OCI-LY7 (cell line): ENCODE results near the gene CIB4. TPM values are rescaled to one million over a fixed set of nuclear protein-coding genes. Genes with fewer than 3 reads are reported as not detected.

Source experiments
- BruUV-seq: library from RNA; stranded (reverse); fragments of 400-500 nt; replicated peaks from 2 replicates; lab custom pipeline; 2021; lab: Mats Ljungman, UMichigan
- CTCF ChIA-PET: fragments of 300-600 bp; sonication (Branson Sonifier 250); formaldehyde crosslinking; loops from one replicate; lab custom pipeline; 2022; ENCODE audit warnings: antibody characterized with exemption; ENCODE audit not compliant: unreplicated experiment; lab: Charles Lee
- POLR2A ChIA-PET: fragments of 300-600 bp; sonication (Branson Sonifier 250); formaldehyde crosslinking; loops from one replicate; lab custom pipeline; 2022; ENCODE audit warnings: antibody characterized with exemption; lab: Charles Lee
- DNase-seq: peaks from one replicate; pipeline ENCODE4 v3.0.0-alpha.2; 2015; ENCODE audit warnings: low spot score
- H2AFZ ChIP-seq: fragments of 200-600 bp; sonication (generic), shearing (Covaris generic); 2 replicates; pipeline ENCODE4 v1.6.1; 2014; ENCODE audit warnings: mild to moderate bottlenecking, antibody characterized with exemption, low read length, moderate library complexity
- H3K27ac ChIP-seq: fragments of 200-600 bp; sonication (generic); 2 replicates; pipeline ENCODE4 v1.5.1; 2014; ENCODE audit warnings: mixed run types, low read depth, mild to moderate bottlenecking, moderate library complexity, low read length, inconsistent platforms; ENCODE audit not compliant: poor library complexity, severe bottlenecking
- H3K36me3 ChIP-seq: fragments of 200-600 bp; sonication (generic); 2 replicates; pipeline ENCODE4 v1.6.1; 2014; ENCODE audit warnings: mild to moderate bottlenecking, antibody characterized with exemption, low read length, moderate library complexity, mixed read lengths; ENCODE audit not compliant: insufficient read depth
- H3K4me1 ChIP-seq: fragments of 200-600 bp; sonication (generic); 2 replicates; pipeline ENCODE4 v1.5.1; 2014; ENCODE audit warnings: mild to moderate bottlenecking, low read length; ENCODE audit not compliant: insufficient read depth, poor library complexity, severe bottlenecking
- H3K4me2 ChIP-seq: fragments of 200-600 bp; sonication (generic); 2 replicates; pipeline ENCODE4 v1.6.1; 2014; ENCODE audit warnings: mild to moderate bottlenecking, low read length
- H3K4me3 ChIP-seq: fragments of 200-600 bp; sonication (generic); 2 replicates; pipeline ENCODE4 v1.5.1; 2014; ENCODE audit warnings: mild to moderate bottlenecking, low read depth, low read length; ENCODE audit not compliant: poor library complexity, severe bottlenecking
- H3K79me2 ChIP-seq: fragments of 200-600 bp; sonication (generic); 2 replicates; pipeline ENCODE4 v1.6.1; 2016; ENCODE audit warnings: low read depth, mild to moderate bottlenecking, low read length, moderate library complexity, mixed read lengths; ENCODE audit not compliant: insufficient read depth
- H3K9me2 ChIP-seq: fragments of 200-600 bp; sonication (generic); 2 replicates; pipeline ENCODE4 v1.6.1; 2016; ENCODE audit warnings: mild to moderate bottlenecking, low read length, mixed read lengths; ENCODE audit not compliant: insufficient read depth
- H3K9me3 ChIP-seq: fragments of 200-600 bp; sonication (generic); 2 replicates; pipeline ENCODE4 v1.6.1; 2014; ENCODE audit warnings: mild to moderate bottlenecking, mixed run types, low read length, mixed read lengths
- H4K20me1 ChIP-seq: fragments of 200-600 bp; sonication (generic); 2 replicates; pipeline ENCODE4 v1.6.1; 2014; ENCODE audit warnings: mild to moderate bottlenecking, antibody characterized with exemption, low read length, moderate library complexity, mixed read lengths; ENCODE audit not compliant: insufficient read depth
- CTCF ChIP-seq: fragments of 200-600 bp; sonication (generic); conservative IDR thresholded peaks from 2 replicates; pipeline ENCODE4 v1.5.1; 2014; ENCODE audit warnings: mild to moderate bottlenecking, antibody characterized with exemption, low read length, moderate library complexity, mixed read lengths
- EZH2phosphoT487 ChIP-seq: fragments of 200-600 bp; sonication (generic); IDR thresholded peaks from 2 replicates; pipeline ENCODE4 v1.6.1; 2018; ENCODE audit warnings: low read depth, borderline replicate concordance, mild to moderate bottlenecking, mixed run types, antibody characterized with exemption, low read length, moderate library complexity, mixed read lengths
- intact Hi-C: fragments of 100-400 bp; cut with micrococcal nuclease; formaldehyde crosslinking; loops from one replicate; pipeline ENCODE4 v1.10.0; 2022; ENCODE audit not compliant: unreplicated experiment
- total RNA-seq, 2 experiments: library from RNA; depleted of rRNA in 1 of 2; stranded (reverse); fragments of >200 nt in 1 of 2; shearing (Covaris generic) in 1 of 2; gene quantifications; 2 replicates each; pipeline ENCODE4 v1.2.3, GENCODE V29; 2014 to 2022

Gene CIB4
- total RNA-seq, 2 experiments from 2014 or later, result not detected

- no peak overlapping the region for H3K4me3 ChIP-seq
- no peaks in the 10 kb centered on the region for H4K20me1 ChIP-seq
- ChIA-PET POLR2A (no interaction called here), CTCF (interaction anchor here (0.7 kb wide), 1 partner anchor 17 kb away, joined by 3 read pairs; no protein-coding TSS in a partner anchor)
- H3K9me2 ChIP-seq, result no peaks in the 10 kb centered on the region
- no peak for DNase-seq
- no peaks in the 10 kb centered on the region for H3K79me2 ChIP-seq
- no peak overlapping the region for H3K4me2 ChIP-seq
- H3K4me1 ChIP-seq, result no peaks in the 10 kb centered on the region
- no peaks in the 10 kb centered on the region for H3K36me3 ChIP-seq
- H2AFZ ChIP-seq, result no peak overlapping the region
- no peak for TF ChIP-seq CTCF
- no peak for TF ChIP-seq EZH2phosphoT487
- H3K27ac ChIP-seq, result no peak overlapping the region
- intact Hi-C loops, result no loop called here
- no TSS peak for BruUV-seq
- H3K9me3 ChIP-seq, result no peaks in the 10 kb centered on the region
Measured at GRCh38 chr2:26672112-26672817, 31.1 kb upstream of the CIB4 start.

GRCh38 chr2:26671691-26672090 is 30.5 kb upstream of the CIB4 start:
- Histone ChIP-seq H3K4me1 (no peaks in the 10 kb centered on the region), H3K9me2 (no peaks in the 10 kb centered on the region), H3K79me2 (no peaks in the 10 kb centered on the region), H2AFZ (no peak overlapping the region), H3K4me2 (no peak overlapping the region), H3K4me3 (no peak overlapping the region), H3K36me3 (no peaks in the 10 kb centered on the region), H3K9me3 (no peaks in the 10 kb centered on the region), H3K27ac (no peak overlapping the region), H4K20me1 (no peaks in the 10 kb centered on the region)
- DNase-seq, result no peak
- CTCF ChIA-PET, result interaction anchor here (0.7 kb wide), 1 partner anchor 17 kb away, joined by 3 read pairs; no protein-coding TSS in a partner anchor
- intact Hi-C loops, result no loop called here
- TF ChIP-seq EZH2phosphoT487, result no peak
- TF ChIP-seq CTCF, result no peak
- BruUV-seq, result no TSS peak
- POLR2A ChIA-PET, result no interaction called here

- ChIA-PET POLR2A (no interaction called here), CTCF (no interaction called here)
- H3K4me1 ChIP-seq, result no peaks in the 10 kb centered on the region
- no peaks in the 10 kb centered on the region for H3K79me2 ChIP-seq
- no TSS peak for BruUV-seq
- H2AFZ ChIP-seq, result no peak overlapping the region
- H3K9me2 ChIP-seq, result no peaks in the 10 kb centered on the region
- H4K20me1 ChIP-seq, result no peaks in the 10 kb centered on the region
- no peak for TF ChIP-seq CTCF
- TF ChIP-seq EZH2phosphoT487, result no peak
- H3K4me3 ChIP-seq, result no peak overlapping the region
- no peak overlapping the region for H3K4me2 ChIP-seq
- no peaks in the 10 kb centered on the region for H3K9me3 ChIP-seq
- H3K27ac ChIP-seq, result no peak overlapping the region
- H3K36me3 ChIP-seq, result no peaks in the 10 kb centered on the region
- DNase-seq, result no peak
- intact Hi-C loops, result no loop called here
Measured at GRCh38 chr2:26670931-26671460, 29.8 kb upstream of the CIB4 start.
